HepG2 (cell line): ENCODE data around the gene SCN8A. TPM values are rescaled to one million over a fixed set of nuclear protein-coding genes. Genes with fewer than 3 reads are reported as not detected.
A peak's percentile ranks its signal among the peaks of the same experiment; 100 is the strongest.

Experiments
- ATF6 ChIP-seq: sonication (generic); formaldehyde crosslinking; conservative IDR thresholded peaks from 2 replicates; pipeline ENCODE4 v1.4.0; 2020; ENCODE audit warnings: missing genetic modification reagents
- CREM ChIP-seq, 2 experiments: sonication (generic) in 1 of 2; formaldehyde crosslinking in 1 of 2; IDR thresholded peaks; 2 replicates each; pipeline versions ENCODE4 v1.4.0 to v1.6.1; 2016 to 2020; ENCODE audit warnings: antibody characterized with exemption in 1 of 2, mild to moderate bottlenecking in 1 of 2, missing genetic modification reagents in 1 of 2
- ETV5 ChIP-seq: IDR thresholded peaks from 2 replicates; pipeline ENCODE4 v1.6.1; 2018; ENCODE audit warnings: missing biosample characterization, missing genetic modification reagents, inconsistent platforms, borderline replicate concordance
- FOXC1 ChIP-seq: sonication (generic); formaldehyde crosslinking; IDR thresholded peaks from 2 replicates; pipeline ENCODE4 v1.8.0; 2022; ENCODE audit warnings: mild to moderate bottlenecking, missing genetic modification reagents, borderline replicate concordance
- HOXA3 ChIP-seq: sonication (generic); formaldehyde crosslinking; IDR thresholded peaks from 2 replicates; pipeline ENCODE4 v1.5.0; 2020; ENCODE audit warnings: missing genetic modification reagents
- MYC ChIP-seq: sonication (generic); formaldehyde crosslinking; IDR thresholded peaks from 2 replicates; pipeline ENCODE4 v1.9.0; 2021; ENCODE audit warnings: missing genetic modification reagents, borderline replicate concordance
- PITX1 ChIP-seq: sonication (generic); formaldehyde crosslinking; IDR thresholded peaks from 2 replicates; pipeline ENCODE4 v1.5.1; 2020; ENCODE audit warnings: mild to moderate bottlenecking, missing genetic modification reagents
- ZNF333 ChIP-seq: sonication (generic); formaldehyde crosslinking; IDR thresholded peaks from 2 replicates; pipeline ENCODE4 v1.4.0; 2020; ENCODE audit warnings: mild to moderate bottlenecking, missing genetic modification reagents, borderline replicate concordance
- ZNF704 ChIP-seq: sonication (generic); formaldehyde crosslinking; IDR thresholded peaks from 2 replicates; pipeline ENCODE4 v1.8.1; 2023; ENCODE audit warnings: mild to moderate bottlenecking, inconsistent platforms, moderate library complexity, missing genetic modification reagents, borderline replicate concordance
- ZNF772 ChIP-seq: sonication (generic); formaldehyde crosslinking; IDR thresholded peaks from 2 replicates; pipeline ENCODE4 v1.5.0; 2020; ENCODE audit warnings: mild to moderate bottlenecking, missing genetic modification reagents
- ZNF781 ChIP-seq: sonication (generic); formaldehyde crosslinking; IDR thresholded peaks from 2 replicates; pipeline ENCODE4 v1.5.1; 2020; ENCODE audit warnings: borderline replicate concordance, mild to moderate bottlenecking, missing genetic modification reagents; ENCODE audit errors: not compliant biosample characterization
- polyA plus RNA-seq, 8 experiments: library from polyadenylated mRNA; depleted of rRNA in 3 of 8; stranded (reverse) in 7 of 8; unstranded in 1 of 8; fragments of >200 nt; fragmentation: Illumina TruSeq in 4 of 8; extraction: Trizol in 4 of 8; gene quantifications; 2 replicates each; pipeline versions ENCODE4 v1.2.1 to v1.2.3, GENCODE V29; 2011 to 2016; ENCODE audit warnings: low read depth in 4 of 8, missing spikeins in 1 of 8, mixed read lengths in 1 of 8; ENCODE audit not compliant: insufficient read depth in 1 of 8
- total RNA-seq, 5 experiments: library from RNA; depleted of rRNA; stranded (reverse); fragments of >200 nt; fragmentation: Illumina TruSeq; extraction: Trizol; gene quantifications; 2 replicates each; pipeline ENCODE4 v1.2.3, GENCODE V29; 2016; ENCODE audit warnings: low read depth in 1 of 5
- TF ChIP-seq, protein P1 (sequence below): sonication (generic); formaldehyde crosslinking; conservative IDR thresholded peaks from 2 replicates; pipeline ENCODE4 v1.8.0; 2022; ENCODE audit warnings: mild to moderate bottlenecking, moderate library complexity, missing genetic modification reagents
- TF ChIP-seq, protein P2 (sequence below), 2 experiments: sonication (generic) in 1 of 2; formaldehyde crosslinking in 1 of 2; IDR thresholded peaks; 2 replicates each; pipeline versions ENCODE4 v1.6.1 to v1.9.0; 2014 to 2022; ENCODE audit warnings: antibody characterized with exemption in 1 of 2, borderline replicate concordance in 1 of 2, inconsistent platforms in 1 of 2, low read depth in 1 of 2, missing genetic modification reagents in 1 of 2
- TF ChIP-seq, protein P3 (sequence below): sonication (generic); formaldehyde crosslinking; IDR thresholded peaks from 2 replicates; pipeline ENCODE4 v1.5.1; 2020; ENCODE audit warnings: mild to moderate bottlenecking, missing genetic modification reagents, moderate library complexity

SCN8A gene
- total and polyA plus RNA-seq, 2 of the 13 experiments (the other 11 are each of a cell fraction or from before 2014, with no cell fraction given) = 0.57 to 1.4 TPM

DNA sequence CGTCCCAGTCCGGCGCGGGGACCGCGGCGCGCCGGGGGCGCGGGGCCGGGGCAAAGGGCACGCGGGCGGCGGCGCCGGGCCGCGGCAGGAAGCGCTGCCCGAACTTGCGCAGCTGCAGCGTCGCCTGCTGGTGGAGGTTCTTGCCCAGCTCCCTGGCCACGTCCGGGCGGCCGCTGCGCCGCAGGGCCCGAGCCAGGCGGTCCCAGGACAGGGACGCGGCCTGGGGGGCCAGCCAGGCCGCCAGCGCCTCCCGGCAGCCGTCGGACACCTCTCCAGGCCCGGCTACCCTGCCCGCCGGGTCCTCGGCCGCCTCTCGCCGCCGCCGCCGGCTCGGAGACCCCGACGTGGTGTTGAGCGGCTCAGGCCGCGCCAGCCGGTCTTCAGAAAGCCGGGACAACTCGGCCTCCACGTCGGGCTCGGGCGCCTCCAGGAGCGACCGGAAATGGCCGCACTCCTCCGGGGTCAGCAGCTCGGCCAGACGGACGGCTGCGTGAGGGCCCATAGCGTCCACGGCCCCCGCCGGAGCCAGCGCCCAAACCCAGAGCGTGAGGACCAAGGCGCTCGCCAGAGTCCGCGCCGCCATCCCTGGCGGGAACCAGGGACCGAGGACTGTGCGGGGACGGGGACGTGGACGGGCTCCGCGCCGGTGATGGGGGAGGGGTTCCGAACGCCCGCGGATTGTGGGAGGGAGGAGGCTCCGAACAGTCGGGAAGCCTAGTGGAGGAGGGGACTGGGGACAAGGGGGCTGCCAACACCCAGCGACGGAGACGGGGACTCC lies 223.5 kb downstream of the SCN8A start (continued):
- TF ChIP-seq, protein P1, sequence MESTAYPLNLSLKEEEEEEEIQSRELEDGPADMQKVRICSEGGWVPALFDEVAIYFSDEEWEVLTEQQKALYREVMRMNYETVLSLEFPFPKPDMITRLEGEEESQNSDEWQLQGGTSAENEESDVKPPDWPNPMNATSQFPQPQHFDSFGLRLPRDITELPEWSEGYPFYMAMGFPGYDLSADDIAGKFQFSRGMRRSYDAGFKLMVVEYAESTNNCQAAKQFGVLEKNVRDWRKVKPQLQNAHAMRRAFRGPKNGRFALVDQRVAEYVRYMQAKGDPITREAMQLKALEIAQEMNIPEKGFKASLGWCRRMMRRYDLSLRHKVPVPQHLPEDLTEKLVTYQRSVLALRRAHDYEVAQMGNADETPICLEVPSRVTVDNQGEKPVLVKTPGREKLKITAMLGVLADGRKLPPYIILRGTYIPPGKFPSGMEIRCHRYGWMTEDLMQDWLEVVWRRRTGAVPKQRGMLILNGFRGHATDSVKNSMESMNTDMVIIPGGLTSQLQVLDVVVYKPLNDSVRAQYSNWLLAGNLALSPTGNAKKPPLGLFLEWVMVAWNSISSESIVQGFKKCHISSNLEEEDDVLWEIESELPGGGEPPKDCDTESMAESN (CRISPR knock-in tag) = 0 out of 2 replicates have a peak, but pooled peaks have one; percentile 10
- 0 out of 2 replicates have a peak, but pooled peaks have one; percentile 46 for TF ChIP-seq FOXC1 (CRISPR knock-in tag)
- no peak for TF ChIP-seq ATF6 (CRISPR knock-in tag)
- peak; percentile 63; the same call in 1 of the 2 replicates for TF ChIP-seq ZNF333 (CRISPR knock-in tag)
- TF ChIP-seq, protein P2, sequence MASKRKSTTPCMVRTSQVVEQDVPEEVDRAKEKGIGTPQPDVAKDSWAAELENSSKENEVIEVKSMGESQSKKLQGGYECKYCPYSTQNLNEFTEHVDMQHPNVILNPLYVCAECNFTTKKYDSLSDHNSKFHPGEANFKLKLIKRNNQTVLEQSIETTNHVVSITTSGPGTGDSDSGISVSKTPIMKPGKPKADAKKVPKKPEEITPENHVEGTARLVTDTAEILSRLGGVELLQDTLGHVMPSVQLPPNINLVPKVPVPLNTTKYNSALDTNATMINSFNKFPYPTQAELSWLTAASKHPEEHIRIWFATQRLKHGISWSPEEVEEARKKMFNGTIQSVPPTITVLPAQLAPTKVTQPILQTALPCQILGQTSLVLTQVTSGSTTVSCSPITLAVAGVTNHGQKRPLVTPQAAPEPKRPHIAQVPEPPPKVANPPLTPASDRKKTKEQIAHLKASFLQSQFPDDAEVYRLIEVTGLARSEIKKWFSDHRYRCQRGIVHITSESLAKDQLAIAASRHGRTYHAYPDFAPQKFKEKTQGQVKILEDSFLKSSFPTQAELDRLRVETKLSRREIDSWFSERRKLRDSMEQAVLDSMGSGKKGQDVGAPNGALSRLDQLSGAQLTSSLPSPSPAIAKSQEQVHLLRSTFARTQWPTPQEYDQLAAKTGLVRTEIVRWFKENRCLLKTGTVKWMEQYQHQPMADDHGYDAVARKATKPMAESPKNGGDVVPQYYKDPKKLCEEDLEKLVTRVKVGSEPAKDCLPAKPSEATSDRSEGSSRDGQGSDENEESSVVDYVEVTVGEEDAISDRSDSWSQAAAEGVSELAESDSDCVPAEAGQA (IDR thresholded peaks at IDR 0.05; ENCODE audit: low read depth) = no peak
- TF ChIP-seq, protein P2 (CRISPR knock-in tag; IDR thresholded peaks at IDR 0.05; ENCODE audit: borderline replicate concordance) = 0 out of 2 replicates have a peak, but pooled peaks have one; percentile 19
- TF ChIP-seq HOXA3 (CRISPR knock-in tag) = peak; percentile 58; the same call in 1 of the 2 replicates
- TF ChIP-seq ZNF704 = no peak
- no peak for TF ChIP-seq ZNF772 (CRISPR knock-in tag)
- 0 out of 2 replicates have a peak, but pooled peaks have one; percentile 12 for TF ChIP-seq MYC
- no peak for TF ChIP-seq CREM (IDR thresholded peaks at IDR 0.05)
- TF ChIP-seq CREM (CRISPR knock-in tag; IDR thresholded peaks at IDR 0.05) = no peak
- TF ChIP-seq ETV5 (CRISPR knock-in tag) = no peak
- no peak for TF ChIP-seq PITX1
- no peak for TF ChIP-seq ZNF781 (CRISPR knock-in tag)
- TF ChIP-seq, protein P3, sequence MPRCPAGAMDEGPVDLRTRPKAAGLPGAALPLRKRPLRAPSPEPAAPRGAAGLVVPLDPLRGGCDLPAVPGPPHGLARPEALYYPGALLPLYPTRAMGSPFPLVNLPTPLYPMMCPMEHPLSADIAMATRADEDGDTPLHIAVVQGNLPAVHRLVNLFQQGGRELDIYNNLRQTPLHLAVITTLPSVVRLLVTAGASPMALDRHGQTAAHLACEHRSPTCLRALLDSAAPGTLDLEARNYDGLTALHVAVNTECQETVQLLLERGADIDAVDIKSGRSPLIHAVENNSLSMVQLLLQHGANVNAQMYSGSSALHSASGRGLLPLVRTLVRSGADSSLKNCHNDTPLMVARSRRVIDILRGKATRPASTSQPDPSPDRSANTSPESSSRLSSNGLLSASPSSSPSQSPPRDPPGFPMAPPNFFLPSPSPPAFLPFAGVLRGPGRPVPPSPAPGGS (CRISPR knock-in tag) = no peak
